Epithelial cell of prostate (primary cell): Measurements from ENCODE around the gene SUPT20H.

Source experiments
- DNase-seq: peaks from one replicate; pipeline ENCODE4 v3.0.0-alpha.2; 2011; ENCODE audit warnings: low read depth, low spot score
- H3K27ac ChIP-seq: fragments of 450-650 bp; 2 replicates; pipeline ENCODE4 v1.5.1; 2017; ENCODE audit warnings: mild to moderate bottlenecking

SUPT20H gene

GRCh38 chr13:37058910-37059847, at the start of gene SUPT20H:
Gene SUPT20H, minus strand, starts transcription at chr13:37059688. Its CDS starts 8,198 bp downstream, at chr13:37051490.
- peak within 1 kb of the TSS; percentile 73 for H3K27ac ChIP-seq
- peak; percentile 50 for DNase-seq

- no peak for DNase-seq
- no peak overlapping the region for H3K27ac ChIP-seq
These were observed 49.7 kb upstream of the SUPT20H start for GRCh38 chr13:37109051-37109678.

DNA sequence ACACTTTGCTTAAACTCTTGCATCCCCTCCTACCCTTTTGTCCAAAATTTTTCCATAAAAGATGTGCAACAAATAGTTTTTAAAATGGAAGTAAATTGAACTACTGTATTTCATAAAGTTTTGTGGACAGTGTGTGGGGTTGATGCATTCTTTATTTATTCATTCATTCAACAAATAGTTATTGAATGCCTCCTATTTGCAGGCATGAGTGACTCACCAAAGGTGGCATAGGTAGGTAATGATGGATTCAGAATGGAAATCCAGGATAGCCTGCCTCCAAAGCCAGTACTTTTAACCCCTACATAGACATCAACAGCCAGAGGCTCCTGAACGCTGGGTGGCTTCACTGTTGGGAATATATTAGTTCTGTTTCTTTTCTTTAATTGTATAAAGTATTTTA, 48.4 kb upstream of the SUPT20H start:
- no peak overlapping the region for H3K27ac ChIP-seq
- DNase-seq, result peak; percentile 12

DNA sequence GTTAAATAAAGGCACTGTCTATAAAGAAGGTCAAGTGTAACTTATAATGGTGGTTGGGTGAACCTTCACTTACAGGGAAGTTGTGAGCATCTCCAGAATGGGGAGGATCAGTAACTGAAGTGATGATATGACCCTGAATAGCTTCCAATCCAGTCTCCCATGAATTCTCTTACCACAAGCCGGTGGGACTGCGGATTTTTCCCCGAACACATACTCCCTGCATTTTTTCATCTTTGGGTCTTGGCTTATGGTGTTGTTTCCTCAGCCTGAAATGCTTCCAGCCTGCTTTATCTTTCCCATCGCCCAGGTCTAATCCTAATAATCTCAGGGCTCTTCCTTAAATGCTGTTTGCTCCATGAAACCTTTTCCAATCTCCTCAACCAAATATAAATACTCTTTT, 48.0 kb upstream of the SUPT20H start:
- no peak for DNase-seq
- H3K27ac ChIP-seq, result no peak overlapping the region

- H3K27ac ChIP-seq, result no peak overlapping the region
- DNase-seq, result no peak
These were observed 47.2 kb upstream of the SUPT20H start for GRCh38 chr13:37106642-37107041.

DNA sequence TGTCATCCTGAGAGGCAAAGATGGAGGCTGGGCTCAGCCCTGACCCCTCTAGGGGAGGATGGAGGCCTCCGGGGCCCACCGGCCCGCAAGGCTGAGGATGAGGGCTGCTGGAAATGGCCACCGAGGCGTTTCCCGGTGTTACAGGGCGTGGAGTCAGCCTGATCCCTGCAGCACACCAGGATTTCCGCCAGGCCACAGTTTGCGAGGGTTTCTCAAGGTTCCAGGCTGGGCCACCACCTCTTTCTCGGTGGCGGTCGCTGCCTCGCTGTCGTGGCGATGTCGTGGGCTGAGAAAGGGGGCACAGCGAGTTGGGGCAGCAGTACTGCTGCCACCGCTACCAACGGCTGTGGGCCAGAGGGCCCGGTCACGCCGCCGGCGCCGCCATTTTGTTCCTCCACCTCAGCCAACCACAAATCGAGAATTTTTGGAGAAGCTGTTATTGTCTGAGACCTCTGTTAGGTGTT, 45.8 kb upstream of the SUPT20H start, which contains the start of gene CSNK1A1L:
Gene CSNK1A1L (minus strand): TSS at position 414 of the 464 bp plus-strand sequence. CDS start 408 bp downstream, at position 6.
- no peak within 1 kb of the TSS for H3K27ac ChIP-seq
- DNase-seq, result no peak

- no peak overlapping the region for H3K27ac ChIP-seq
These were observed 43.4 kb upstream of the SUPT20H start for GRCh38 chr13:37102896-37103295.

DNA sequence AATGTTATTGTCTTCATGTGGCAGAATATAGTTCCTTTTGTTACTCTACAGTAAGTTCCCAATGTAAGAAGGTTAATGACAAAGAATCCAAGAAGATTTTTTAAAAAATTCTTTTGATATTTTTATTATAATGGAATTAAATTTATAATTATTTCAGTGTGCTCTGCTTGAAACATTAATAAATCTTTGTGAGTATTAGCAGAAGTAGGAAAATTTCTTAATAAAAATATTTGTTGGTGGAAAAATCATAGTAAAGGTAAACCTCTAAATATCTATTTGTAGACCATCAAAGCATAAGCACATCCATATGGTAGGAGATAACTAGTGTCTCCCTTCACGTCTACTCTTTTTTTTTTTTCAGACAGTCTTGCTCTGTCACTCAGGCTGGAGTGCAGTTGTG, 41.7 kb upstream of the SUPT20H start:
- no peak overlapping the region for H3K27ac ChIP-seq
- DNase-seq, result no peak

More at GRCh38 chr13:37102896-37103295, 43.4 kb upstream of the SUPT20H start:
- no peak for DNase-seq

DNA sequence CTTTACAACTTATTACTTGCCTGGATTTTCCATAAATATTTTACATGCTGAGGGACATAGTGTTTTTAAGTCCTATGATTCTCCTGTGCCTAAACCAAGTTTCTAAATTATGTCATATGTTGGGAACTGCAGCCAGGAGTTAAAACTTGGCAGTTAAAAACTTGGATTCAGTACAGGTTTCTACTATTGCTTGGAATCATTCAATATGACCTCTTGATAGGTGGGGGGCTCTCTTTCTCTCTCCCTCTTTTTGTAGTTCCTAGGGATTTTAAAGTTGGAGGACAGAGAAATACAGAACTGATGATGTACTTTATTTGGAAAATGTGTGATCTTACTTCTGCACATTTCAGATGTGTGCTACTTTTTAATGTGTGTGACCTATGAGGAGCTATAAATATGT, 41.2 kb upstream of the SUPT20H start:
- H3K27ac ChIP-seq, result no peak overlapping the region
- DNase-seq, result no peak

DNA sequence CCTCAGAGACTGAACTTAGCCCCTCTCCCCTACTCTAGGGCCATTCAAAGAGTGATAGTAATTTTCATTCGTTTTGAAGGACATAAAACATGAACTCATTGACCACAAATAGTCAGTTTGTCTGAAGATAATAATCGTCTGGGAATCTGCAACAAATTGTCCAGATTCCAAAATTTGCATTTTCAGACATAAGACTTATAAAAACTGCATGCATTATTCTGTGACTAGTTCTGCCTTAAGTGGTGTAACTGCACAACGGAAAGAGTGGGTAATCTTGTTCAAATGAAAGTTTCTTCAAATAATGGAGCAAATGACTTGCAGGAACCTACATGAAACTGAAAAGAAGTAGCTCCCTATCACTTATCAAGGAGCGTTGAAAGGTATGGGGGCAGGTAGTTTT, 37.6 kb upstream of the SUPT20H start:
- no peak overlapping the region for H3K27ac ChIP-seq
- no peak for DNase-seq

GRCh38 chr13:37094840-37095239, 35.4 kb upstream of the SUPT20H start:
- no peak for DNase-seq
- no peak overlapping the region for H3K27ac ChIP-seq

DNA sequence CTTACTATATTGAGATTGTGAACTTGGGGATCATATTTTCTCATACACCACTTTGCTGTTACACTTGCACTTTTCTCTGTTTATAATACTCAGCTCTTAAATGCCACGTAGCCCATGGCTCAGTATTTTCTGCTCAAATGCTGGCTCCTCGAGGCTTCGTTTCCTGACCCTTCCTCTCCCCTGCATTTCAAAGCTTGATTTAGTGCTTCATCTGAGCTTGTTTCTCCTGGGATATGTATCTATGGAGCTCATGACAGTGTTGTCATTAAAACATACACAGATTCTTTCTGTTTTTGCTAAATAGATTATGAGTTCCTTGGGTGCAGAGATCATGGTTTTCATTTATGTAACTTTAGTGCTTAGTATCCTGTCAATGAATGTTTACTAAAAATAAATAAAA, 34.6 kb upstream of the SUPT20H start:
- no peak for DNase-seq
- H3K27ac ChIP-seq, result no peak overlapping the region

GRCh38 chr13:37091835-37092234, 32.3 kb upstream of the SUPT20H start:
- no peak for DNase-seq
- no peak overlapping the region for H3K27ac ChIP-seq

- DNase-seq, result no peak
- no peak overlapping the region for H3K27ac ChIP-seq
These were observed 31.4 kb upstream of the SUPT20H start for GRCh38 chr13:37090912-37091311.

GRCh38 chr13:37089495-37089894, 30.0 kb upstream of the SUPT20H start:
- no peak overlapping the region for H3K27ac ChIP-seq
- no peak for DNase-seq

DNA sequence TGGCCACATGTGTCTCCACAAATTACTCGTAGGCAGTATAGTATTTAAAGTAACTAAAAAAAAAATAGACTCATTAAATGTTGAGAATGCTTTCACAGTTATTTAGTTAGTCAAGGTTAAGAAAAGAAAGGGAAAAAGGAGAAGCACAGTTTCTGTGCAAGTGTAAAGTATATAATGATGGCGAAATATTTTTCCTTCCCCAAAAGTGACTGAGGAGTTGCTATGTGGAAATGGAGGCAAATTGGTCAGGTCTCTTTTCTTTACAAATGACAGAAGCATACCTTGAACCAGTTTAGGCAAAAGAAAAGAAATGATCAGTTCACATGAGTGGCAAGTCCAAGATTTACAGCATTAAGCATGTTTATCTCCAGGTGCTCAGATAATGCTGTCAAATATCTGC, 28.0 kb upstream of the SUPT20H start:
- DNase-seq, result no peak
- no peak overlapping the region for H3K27ac ChIP-seq

DNA sequence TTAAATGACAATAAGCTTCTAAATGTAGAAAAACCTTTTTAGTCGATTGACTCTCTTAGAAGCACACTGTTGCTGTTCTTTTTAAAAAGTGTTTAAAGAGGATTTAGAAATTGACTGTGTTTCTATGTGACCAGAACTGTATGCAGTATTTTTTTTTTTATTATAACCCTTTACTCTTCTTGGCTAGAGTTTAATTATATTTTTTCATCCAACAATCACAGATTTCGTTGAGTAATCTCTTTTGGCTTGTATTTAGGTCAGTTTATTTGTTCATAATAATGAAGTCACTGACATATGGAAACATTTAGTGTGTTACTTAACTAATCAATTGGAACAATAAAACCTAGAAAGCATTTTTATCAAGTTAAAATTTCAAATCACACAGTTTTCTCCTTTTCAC, 26.1 kb upstream of the SUPT20H start:
- no peak overlapping the region for H3K27ac ChIP-seq
- DNase-seq, result no peak

DNA sequence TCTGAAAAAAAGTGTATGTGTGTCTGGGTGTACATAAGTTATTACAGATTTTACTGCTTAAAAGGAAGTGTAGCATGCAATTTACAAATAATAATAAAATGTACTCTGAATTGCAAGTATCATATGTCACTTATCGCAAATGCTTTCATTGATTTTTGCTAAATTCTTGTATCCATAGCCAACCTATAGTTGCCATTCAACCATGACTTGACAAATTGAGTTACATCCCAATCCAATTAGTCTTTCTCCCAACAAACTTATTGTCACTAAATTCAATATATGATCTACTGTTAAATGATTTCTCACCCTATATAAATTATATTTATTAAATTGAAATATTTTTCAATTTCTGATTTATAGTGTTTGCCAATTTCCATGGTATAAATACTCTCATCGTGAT, 17.3 kb upstream of the SUPT20H start:
- DNase-seq, result no peak
- no peak overlapping the region for H3K27ac ChIP-seq

DNA sequence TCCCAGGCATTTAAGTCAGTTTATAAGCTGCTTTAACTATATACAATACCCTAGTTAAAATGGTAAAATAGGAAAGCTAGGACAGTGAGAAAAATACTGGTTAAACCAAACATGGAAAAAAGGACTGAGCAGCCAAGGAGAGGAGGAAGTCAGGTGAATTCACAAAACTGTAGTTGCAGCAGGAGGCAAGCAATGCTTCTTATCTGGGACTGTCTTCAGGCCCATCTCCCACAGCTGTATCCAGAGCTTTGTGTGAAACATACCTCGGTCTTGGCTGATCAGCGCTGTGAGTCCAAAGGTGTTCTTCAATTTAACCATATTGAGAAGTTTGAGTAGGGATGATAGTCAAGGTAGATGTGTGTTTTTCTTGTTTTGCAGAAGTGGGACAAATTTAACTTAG, 15.7 kb upstream of the SUPT20H start:
- no peak overlapping the region for H3K27ac ChIP-seq
- DNase-seq, result no peak

DNA sequence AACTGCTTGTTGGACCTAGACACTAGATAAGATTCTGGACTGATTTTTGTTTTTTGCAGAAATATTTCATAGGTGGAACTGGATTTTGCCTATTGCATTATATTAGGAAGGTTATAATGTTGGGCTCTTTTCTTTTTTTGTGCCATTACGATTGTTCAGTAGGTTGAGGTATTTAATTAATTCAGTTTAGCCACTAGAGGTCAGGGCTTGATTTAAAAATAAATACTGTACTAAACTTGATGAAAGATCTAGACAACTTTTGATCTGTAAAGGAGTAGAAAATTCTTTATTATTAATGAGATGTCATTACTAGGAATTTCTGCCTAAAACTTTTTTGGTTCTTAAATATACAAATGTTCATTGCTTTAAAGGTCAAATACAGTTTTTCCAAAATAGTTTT, 15.2 kb upstream of the SUPT20H start:
- no peak for DNase-seq
- no peak overlapping the region for H3K27ac ChIP-seq

- DNase-seq, result no peak
- no peak overlapping the region for H3K27ac ChIP-seq
These were observed 12.5 kb upstream of the SUPT20H start for GRCh38 chr13:37072024-37072423.
